GM12865 (cell line): Measurements from ENCODE around the gene MYO7B.

Experiments used
- DNase-seq: peaks from one replicate; pipeline ENCODE4 v3.0.0; 2010; ENCODE audit warnings: low read depth
- H3K4me3 ChIP-seq: 2 replicates; pipeline ENCODE4 v1.5.1; 2011; ENCODE audit warnings: mild to moderate bottlenecking, low read depth, low read length, control low read depth
- TF ChIP-seq, protein P1 (sequence below): IDR thresholded peaks from 2 replicates; pipeline ENCODE4 v1.5.1; 2011; ENCODE audit warnings: low read length, control low read depth, low read depth, inconsistent platforms; ENCODE audit not compliant: insufficient read depth; ENCODE audit errors: missing control alignments

Gene MYO7B

DNA sequence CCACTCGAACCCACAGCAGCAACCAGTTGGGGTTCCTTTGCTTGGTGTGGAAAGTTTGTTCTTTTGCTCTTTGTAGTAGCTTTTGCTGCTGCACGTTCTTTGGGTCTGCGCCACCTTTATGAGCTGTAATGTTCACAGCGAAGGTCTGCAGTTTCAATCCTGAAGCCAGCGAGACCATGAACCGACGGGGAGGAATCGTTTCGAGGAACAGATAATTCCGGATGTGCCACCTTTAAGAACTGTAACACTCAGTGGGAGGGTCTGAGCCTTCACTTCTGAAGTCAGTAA, 124.8 kb downstream of the MYO7B start:
- H3K4me3 ChIP-seq: no peak overlapping the region
- TF ChIP-seq, protein P1, sequence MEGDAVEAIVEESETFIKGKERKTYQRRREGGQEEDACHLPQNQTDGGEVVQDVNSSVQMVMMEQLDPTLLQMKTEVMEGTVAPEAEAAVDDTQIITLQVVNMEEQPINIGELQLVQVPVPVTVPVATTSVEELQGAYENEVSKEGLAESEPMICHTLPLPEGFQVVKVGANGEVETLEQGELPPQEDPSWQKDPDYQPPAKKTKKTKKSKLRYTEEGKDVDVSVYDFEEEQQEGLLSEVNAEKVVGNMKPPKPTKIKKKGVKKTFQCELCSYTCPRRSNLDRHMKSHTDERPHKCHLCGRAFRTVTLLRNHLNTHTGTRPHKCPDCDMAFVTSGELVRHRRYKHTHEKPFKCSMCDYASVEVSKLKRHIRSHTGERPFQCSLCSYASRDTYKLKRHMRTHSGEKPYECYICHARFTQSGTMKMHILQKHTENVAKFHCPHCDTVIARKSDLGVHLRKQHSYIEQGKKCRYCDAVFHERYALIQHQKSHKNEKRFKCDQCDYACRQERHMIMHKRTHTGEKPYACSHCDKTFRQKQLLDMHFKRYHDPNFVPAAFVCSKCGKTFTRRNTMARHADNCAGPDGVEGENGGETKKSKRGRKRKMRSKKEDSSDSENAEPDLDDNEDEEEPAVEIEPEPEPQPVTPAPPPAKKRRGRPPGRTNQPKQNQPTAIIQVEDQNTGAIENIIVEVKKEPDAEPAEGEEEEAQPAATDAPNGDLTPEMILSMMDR: no peak
- DNase-seq: no peak

DNA sequence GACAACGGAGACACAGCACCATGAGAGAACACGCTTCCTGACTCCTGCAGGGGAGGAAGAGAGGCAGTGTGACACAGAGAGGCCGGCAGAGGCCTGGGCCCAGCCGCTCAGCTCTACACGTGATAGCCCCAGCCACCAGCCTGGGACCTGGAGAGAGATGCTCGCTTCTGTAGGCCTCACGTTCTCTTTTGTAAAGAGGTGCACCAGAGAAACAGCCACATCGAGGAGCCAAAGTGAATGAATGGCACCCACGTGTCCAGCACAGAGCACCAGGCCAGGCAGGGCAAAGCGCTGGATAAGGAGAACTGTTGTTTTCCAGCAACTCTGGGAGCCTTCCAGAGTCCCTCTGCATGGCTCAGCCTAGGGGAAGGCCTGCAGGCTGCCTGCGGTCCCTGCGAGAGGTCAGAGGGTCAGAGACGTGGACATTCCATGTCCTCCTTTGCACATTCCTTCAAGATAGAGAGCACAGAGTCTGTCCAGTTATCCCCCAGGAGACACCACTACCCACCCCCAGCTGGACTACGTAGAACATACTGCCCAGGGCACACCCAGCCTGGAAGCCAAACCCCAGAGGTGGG, 125.7 kb downstream of the MYO7B start:
- H3K4me3 ChIP-seq: no peak overlapping the region
- TF ChIP-seq, protein P1: no peak
- no peak for DNase-seq

DNA sequence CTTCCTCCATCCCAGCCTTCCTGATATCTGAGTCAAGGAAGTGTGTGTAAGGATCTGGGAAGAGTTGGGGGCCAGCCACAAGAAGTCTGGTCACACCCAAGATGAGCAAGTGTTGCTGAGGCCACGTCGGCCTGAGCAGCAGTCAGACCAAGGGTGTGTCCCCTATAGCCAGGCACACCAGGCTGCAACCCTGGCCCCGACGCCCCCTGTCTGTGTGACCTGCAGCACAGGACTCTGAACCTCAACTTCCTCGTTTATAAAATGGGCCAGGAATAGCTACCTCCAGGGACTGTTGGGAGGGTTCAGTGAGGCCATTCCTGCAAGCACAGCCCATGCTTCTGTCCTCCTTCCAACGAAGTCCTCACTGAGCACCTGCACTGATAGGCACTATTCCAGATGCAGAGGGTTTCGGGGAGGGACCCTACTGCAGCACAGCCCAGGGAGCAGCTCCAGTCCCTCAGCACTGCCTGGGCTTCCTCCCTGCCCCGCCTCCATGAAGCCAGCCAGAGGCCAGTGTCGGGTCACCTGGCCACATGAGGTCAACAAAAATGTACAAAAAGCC, 126.5 kb downstream of the MYO7B start:
- H3K4me3 ChIP-seq: no peak overlapping the region
- TF ChIP-seq, protein P1: no peak

DNA sequence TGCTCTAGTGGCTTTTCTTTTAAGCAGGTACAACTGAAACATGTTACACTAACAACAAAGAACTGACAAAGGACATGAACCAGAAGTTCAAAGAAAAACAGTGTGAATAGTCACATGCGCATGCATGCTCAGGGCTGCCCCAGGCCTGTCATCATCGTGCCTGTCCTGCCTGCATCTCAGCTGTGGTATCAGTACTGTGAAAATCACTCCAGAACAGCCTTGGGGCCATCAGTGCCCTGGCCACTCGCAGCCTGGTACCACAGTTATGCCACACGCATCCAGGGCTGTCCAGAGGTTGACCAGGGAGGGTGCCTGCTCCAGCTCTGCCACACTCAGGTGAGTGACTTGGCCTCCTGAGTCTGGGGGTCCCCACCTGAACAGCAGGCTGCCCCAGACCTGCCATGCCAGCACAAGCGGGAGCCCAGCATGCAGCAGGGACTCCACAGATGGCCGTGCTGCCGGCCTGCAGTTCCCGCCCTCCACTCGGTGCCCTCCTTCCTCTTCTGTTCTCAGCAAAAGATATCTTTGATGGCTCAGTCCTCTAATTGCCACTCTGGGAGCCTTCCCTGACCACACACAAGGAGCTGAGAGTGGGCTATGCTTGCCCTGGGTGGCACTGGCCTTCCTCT, 127.6 kb downstream of the MYO7B start:
- TF ChIP-seq, protein P1: no peak
- DNase-seq: no peak
- H3K4me3 ChIP-seq: no peak overlapping the region

More for the DNA sequence above, 126.5 kb downstream of the MYO7B start:
- no peak for DNase-seq

DNA sequence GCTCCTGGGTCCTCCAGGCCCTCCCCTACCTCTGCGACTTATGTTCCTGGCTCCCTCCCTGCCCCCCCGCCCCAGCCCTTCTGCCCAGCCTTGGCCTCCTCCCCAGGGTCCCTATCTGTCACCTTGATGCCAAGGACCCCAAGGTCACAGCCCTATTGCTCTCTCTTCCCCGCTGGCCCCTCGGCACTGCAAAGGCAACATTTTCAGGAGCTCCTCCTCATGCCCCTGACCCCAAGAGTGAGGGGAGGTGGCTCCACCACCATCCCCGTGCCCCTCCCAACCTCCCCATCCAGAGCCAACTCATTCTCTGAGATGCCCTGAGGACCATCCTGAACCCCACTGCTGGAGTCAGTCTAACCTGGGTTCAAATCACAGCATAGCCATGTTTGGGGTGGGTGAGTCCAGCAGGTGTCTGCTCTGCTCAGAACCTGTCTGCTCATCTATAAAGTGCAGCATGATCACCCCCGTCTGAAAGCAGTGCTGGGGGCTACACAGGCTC, 128.1 kb downstream of the MYO7B start:
- TF ChIP-seq, protein P1: no peak
- DNase-seq: no peak
- H3K4me3 ChIP-seq: no peak overlapping the region

DNA sequence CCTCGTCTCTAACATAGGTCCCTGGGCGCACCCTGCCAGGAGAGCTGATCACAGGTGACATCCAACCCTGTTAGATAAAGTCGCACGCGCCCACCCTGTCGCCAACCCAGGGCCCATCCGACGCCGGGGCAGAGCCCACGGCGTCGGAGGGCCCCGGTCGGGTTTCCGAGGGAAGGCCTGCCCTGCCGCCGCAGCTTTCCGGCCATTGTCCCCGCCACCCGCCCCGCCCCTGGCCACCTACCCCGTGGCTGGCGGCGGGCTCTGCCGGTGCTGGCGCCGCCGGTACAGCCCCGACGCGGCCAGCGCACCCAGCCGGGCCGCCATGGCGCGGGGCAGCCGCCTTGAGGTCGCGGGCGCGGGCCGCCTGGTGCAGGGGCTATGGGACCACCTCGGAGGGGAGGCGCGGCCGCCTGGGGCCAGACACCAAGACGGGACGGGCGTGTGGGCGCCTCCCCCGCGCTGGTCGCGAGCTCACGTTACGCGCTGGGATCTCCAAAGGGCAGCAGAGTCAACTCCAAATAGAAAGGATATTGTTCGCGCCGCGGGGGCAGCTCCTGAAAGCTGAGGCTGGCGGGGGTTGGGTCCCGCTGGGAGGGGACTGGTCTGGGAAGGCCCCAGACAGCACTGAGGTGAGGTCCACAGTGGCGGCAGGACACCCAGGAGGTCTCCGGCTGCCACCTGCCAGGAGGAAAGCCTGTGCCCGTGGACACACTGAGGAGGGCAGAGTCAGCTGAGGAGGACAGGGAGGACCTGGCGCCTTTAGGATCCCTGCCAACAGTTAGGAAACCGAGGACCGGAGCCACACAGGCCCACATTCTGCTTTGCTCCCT, 128.8 kb downstream of the MYO7B start:
- DNase-seq: no peak
- TF ChIP-seq, protein P1: no peak
- H3K4me3 ChIP-seq: no peak overlapping the region
